GM19468 (cell line): ENCODE results near the gene NCS1.

ENCODE experiments used
- ATAC-seq: cut with Tn5 transposase; IDR thresholded peaks from one replicate; pipeline ENCODE4 v1.9.1; 2021; ENCODE audit warnings: mild to moderate bottlenecking, moderate library complexity, moderate number of reproducible peaks; ENCODE audit not compliant: unreplicated experiment; ENCODE audit errors: extremely low read depth

NCS1 gene

GRCh38 chr9:130209422-130209821 lies 37.2 kb downstream of the NCS1 start:
- no peak for ATAC-seq

- ATAC-seq: no peak
Observed at GRCh38 chr9:130211548-130212226, 39.5 kb downstream of the NCS1 start.

- no peak for ATAC-seq
Observed at GRCh38 chr9:130212543-130213297, 40.5 kb downstream of the NCS1 start.

GRCh38 chr9:130213911-130214761 lies 41.9 kb downstream of the NCS1 start:
- no peak for ATAC-seq

GRCh38 chr9:130214776-130215340 lies 42.7 kb downstream of the NCS1 start:
- no peak for ATAC-seq

GRCh38 chr9:130215341-130216119 lies 43.3 kb downstream of the NCS1 start:
- no peak for ATAC-seq

- ATAC-seq: no peak
Observed at GRCh38 chr9:130217838-130218237, 45.6 kb downstream of the NCS1 start.

GRCh38 chr9:130219661-130220096 lies 47.5 kb downstream of the NCS1 start:
- no peak for ATAC-seq

GRCh38 chr9:130220352-130220751 lies 48.1 kb downstream of the NCS1 start:
- no peak for ATAC-seq

- no peak for ATAC-seq
Observed at GRCh38 chr9:130222833-130223232, 50.6 kb downstream of the NCS1 start.

GRCh38 chr9:130225071-130225470 lies 52.9 kb downstream of the NCS1 start:
- no peak for ATAC-seq

- no peak for ATAC-seq
Observed at GRCh38 chr9:130225586-130225985, 53.4 kb downstream of the NCS1 start.

GRCh38 chr9:130226112-130226511 lies 53.9 kb downstream of the NCS1 start:
- no peak for ATAC-seq

GRCh38 chr9:130227833-130228232 lies 55.6 kb downstream of the NCS1 start:
- ATAC-seq: no peak

GRCh38 chr9:130229759-130230158 lies 57.6 kb downstream of the NCS1 start:
- no peak for ATAC-seq

- no peak for ATAC-seq
Observed at GRCh38 chr9:130230631-130231030, 58.4 kb downstream of the NCS1 start.

GRCh38 chr9:130232899-130233586 lies 60.8 kb downstream of the NCS1 start:
- no peak for ATAC-seq

GRCh38 chr9:130233587-130233945 lies 61.4 kb downstream of the NCS1 start:
- ATAC-seq: no peak
